NCI-H1436 (cell line): ENCODE results near the gene ANKRD11.
A peak's percentile ranks its signal among the peaks of the same experiment; 100 is the strongest.
"Not testable (repeated sequence)": the region's sequence is repeated elsewhere in the genome, so short reads cannot be mapped to it uniquely, and the experiment has no call there.

Source experiments
- DNase-seq: peaks from one replicate; lab custom pipeline; 2025; lab: John Stamatoyannopoulos, UW

ANKRD11 gene

GRCh38 chr16:89264800-89265550 lies 225.4 kb downstream of the ANKRD11 start:
- DNase-seq = no peak

GRCh38 chr16:89261691-89262563 lies 228.4 kb downstream of the ANKRD11 start:
- no peak for DNase-seq

- DNase-seq = not testable (repeated sequence)
Observed at GRCh38 chr16:89259901-89260300, 230.5 kb downstream of the ANKRD11 start.

GRCh38 chr16:89257757-89258465 lies 232.4 kb downstream of the ANKRD11 start:
- DNase-seq = no peak

GRCh38 chr16:89257281-89257731 lies 233.1 kb downstream of the ANKRD11 start:
- DNase-seq = no peak

GRCh38 chr16:89256651-89257254 lies 233.6 kb downstream of the ANKRD11 start:
- no peak for DNase-seq

GRCh38 chr16:89253548-89254287 lies 236.6 kb downstream of the ANKRD11 start:
- DNase-seq = no peak

- no peak for DNase-seq
Observed at GRCh38 chr16:89248196-89248982, 242.0 kb downstream of the ANKRD11 start.

- DNase-seq = not testable (repeated sequence)
Observed at GRCh38 chr16:89247734-89248075, 242.7 kb downstream of the ANKRD11 start.

- DNase-seq = peak; percentile 79
Observed at GRCh38 chr16:89246903-89247733, 243.2 kb downstream of the ANKRD11 start.

GRCh38 chr16:89246383-89246902 lies 243.9 kb downstream of the ANKRD11 start:
- no peak for DNase-seq

GRCh38 chr16:89244754-89245153 lies 245.6 kb downstream of the ANKRD11 start:
- no peak for DNase-seq

GRCh38 chr16:89244264-89244663 lies 246.1 kb downstream of the ANKRD11 start:
- not testable (repeated sequence) for DNase-seq

GRCh38 chr16:89243664-89244063 lies 246.7 kb downstream of the ANKRD11 start:
- DNase-seq = no peak

- no peak for DNase-seq
Observed at GRCh38 chr16:89242795-89243200, 247.6 kb downstream of the ANKRD11 start.

GRCh38 chr16:89241187-89242007 lies 249.0 kb downstream of the ANKRD11 start:
- peak; percentile 67 for DNase-seq

- no peak for DNase-seq
Observed at GRCh38 chr16:89237733-89238132, 252.6 kb downstream of the ANKRD11 start.
